KMS-11 (cell line): ENCODE data around the gene BNC2.

Experiments used
- H2AFZ ChIP-seq: fragments of 200-600 bp; sonication (generic); 2 replicates; pipeline ENCODE4 v1.6.1; 2016; ENCODE audit warnings: antibody characterized with exemption, mixed run types, low read depth
- H3K27ac ChIP-seq: fragments of 200-600 bp; sonication (generic); 2 replicates; pipeline ENCODE4 v1.6.1; 2016; ENCODE audit warnings: mild to moderate bottlenecking, mixed run types
- H3K27me3 ChIP-seq: fragments of 200-600 bp; sonication (generic); 2 replicates; pipeline ENCODE4 v1.6.1; 2017; ENCODE audit warnings: mild to moderate bottlenecking, low read depth, mixed run types, moderate library complexity; ENCODE audit not compliant: insufficient read depth
- H3K36me3 ChIP-seq: fragments of 200-600 bp; sonication (generic); 2 replicates; pipeline ENCODE4 v1.6.1; 2017; ENCODE audit warnings: mild to moderate bottlenecking, mixed run types; ENCODE audit not compliant: insufficient read depth
- H3K4me1 ChIP-seq: fragments of 200-600 bp; sonication (generic); 2 replicates; pipeline ENCODE4 v1.6.1; 2016; ENCODE audit warnings: mild to moderate bottlenecking, low read depth, mixed run types; ENCODE audit not compliant: poor library complexity, severe bottlenecking
- H3K4me2 ChIP-seq: fragments of 200-600 bp; sonication (generic); 2 replicates; pipeline ENCODE4 v1.7.0; 2016; ENCODE audit warnings: mild to moderate bottlenecking, mixed run types
- H3K4me3 ChIP-seq: fragments of 200-600 bp; sonication (generic); IDR thresholded peaks from 2 replicates; pipeline ENCODE4 v1.6.1; 2017; ENCODE audit warnings: low read depth, low read length, mixed read lengths; ENCODE audit not compliant: insufficient read depth
- H3K79me2 ChIP-seq: fragments of 200-600 bp; sonication (generic); 2 replicates; pipeline ENCODE4 v1.6.1; 2016; ENCODE audit warnings: low read depth, mixed run types; ENCODE audit not compliant: insufficient read depth
- H3K9ac ChIP-seq: fragments of 200-600 bp; sonication (generic); 2 replicates; pipeline ENCODE4 v1.6.1; 2016; ENCODE audit warnings: mild to moderate bottlenecking, mixed run types
- H4K20me1 ChIP-seq: fragments of 200-600 bp; sonication (generic); 2 replicates; pipeline ENCODE4 v1.6.1; 2016; ENCODE audit warnings: mild to moderate bottlenecking, mixed run types; ENCODE audit not compliant: insufficient read depth
- CTCF ChIP-seq: fragments of 200-600 bp; sonication (generic); conservative IDR thresholded peaks from 2 replicates; pipeline ENCODE4 v1.6.1; 2017; ENCODE audit warnings: low read depth, mild to moderate bottlenecking, antibody characterized with exemption, low read length, moderate library complexity, mixed read lengths

BNC2 gene

DNA sequence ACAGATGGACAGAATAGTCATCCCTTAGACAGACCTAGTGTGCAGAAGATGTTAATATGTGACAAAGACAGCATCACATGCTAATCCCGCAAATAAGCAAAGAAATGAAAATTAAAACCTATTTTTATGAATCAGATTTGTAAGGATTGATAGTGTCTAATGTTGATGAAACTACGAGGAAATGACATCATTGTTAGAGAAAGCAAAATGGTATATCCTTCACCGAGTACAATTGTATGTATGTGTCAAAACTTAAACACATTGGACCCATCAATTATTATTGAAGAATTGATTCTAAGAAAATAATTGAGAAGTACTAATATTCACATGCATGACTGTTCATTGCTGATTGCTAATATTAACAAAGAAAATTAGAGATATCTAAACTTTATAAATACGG lies 493.2 kb downstream of the BNC2 start:
- no peak for TF ChIP-seq CTCF

DNA sequence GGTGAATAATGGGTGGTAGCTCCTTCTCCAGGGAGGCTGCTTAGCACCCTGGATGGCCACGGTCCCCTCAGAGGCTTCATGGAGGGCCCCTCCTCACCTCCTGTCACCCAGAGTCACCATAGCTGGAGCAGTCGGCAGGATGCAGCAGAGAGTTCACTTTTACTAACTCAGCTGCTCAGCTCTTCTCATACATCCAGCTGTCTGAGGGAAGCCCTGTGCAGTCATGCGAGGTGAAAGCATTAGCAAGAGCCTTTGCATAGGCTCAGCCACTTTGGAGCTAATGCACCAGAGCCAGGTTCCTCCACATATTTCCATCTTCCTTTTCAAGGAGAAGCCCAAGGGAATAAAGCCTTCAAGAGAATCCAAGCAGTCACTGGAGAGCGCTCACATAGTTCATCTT lies 499.2 kb downstream of the BNC2 start:
- Histone ChIP-seq H3K36me3 (no peaks in the 10 kb centered on the region), H4K20me1 (no peaks in the 10 kb centered on the region), H3K27ac (no peak overlapping the region), H3K79me2 (no peaks in the 10 kb centered on the region), H3K4me1 (no peaks in the 10 kb centered on the region), H3K4me2 (no peak overlapping the region), H3K4me3 (no peak overlapping the region), H3K9ac (no peak overlapping the region), H3K27me3 (no peaks in the 10 kb centered on the region), H2AFZ (no peak overlapping the region)
- no peak for TF ChIP-seq CTCF

More for the DNA sequence above, 493.2 kb downstream of the BNC2 start:
- Histone ChIP-seq H3K27ac (no peak overlapping the region), H3K9ac (no peak overlapping the region), H3K4me1 (no peaks in the 10 kb centered on the region), H3K4me2 (no peak overlapping the region), H3K27me3 (no peaks in the 10 kb centered on the region), H3K36me3 (no peaks in the 10 kb centered on the region), H3K4me3 (no peak overlapping the region), H3K79me2 (no peaks in the 10 kb centered on the region), H2AFZ (no peak overlapping the region), H4K20me1 (no peaks in the 10 kb centered on the region)

- no peak overlapping the region for H3K9ac ChIP-seq
- no peaks in the 10 kb centered on the region for H3K4me1 ChIP-seq
- no peak overlapping the region for H3K4me2 ChIP-seq
- no peaks in the 10 kb centered on the region for H3K27me3 ChIP-seq
- H3K79me2 ChIP-seq, result no peaks in the 10 kb centered on the region
- H2AFZ ChIP-seq, result no peak overlapping the region
- TF ChIP-seq CTCF, result no peak
- no peaks in the 10 kb centered on the region for H3K36me3 ChIP-seq
- no peak overlapping the region for H3K4me3 ChIP-seq
- no peaks in the 10 kb centered on the region for H4K20me1 ChIP-seq
- H3K27ac ChIP-seq, result no peak overlapping the region
Measured at GRCh38 chr9:16370647-16371046, 499.8 kb downstream of the BNC2 start.

DNA sequence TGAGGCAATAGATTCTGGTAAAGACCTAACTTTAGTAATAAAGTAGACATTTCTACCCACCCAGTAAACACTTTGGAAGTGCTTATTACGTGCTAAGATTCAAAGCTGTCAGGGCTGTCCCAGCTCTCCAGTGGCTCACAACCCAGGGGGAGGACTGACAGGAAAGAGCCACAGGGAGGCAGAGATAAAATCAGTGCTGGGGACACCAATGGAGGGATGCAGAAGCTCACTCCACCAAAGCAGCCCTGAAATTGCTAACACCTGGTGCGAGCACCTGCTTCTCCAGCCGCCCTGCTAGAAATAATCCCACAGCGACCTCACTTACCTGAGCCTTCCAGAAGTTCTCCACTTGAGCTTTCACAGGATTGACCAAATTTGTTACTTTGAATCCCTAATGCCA lies 501.0 kb downstream of the BNC2 start:
- Histone ChIP-seq H3K27ac (no peak overlapping the region), H3K9ac (no peak overlapping the region), H2AFZ (no peak overlapping the region), H3K4me2 (no peak overlapping the region), H4K20me1 (no peaks in the 10 kb centered on the region), H3K36me3 (no peaks in the 10 kb centered on the region), H3K4me1 (no peaks in the 10 kb centered on the region), H3K27me3 (no peaks in the 10 kb centered on the region), H3K4me3 (no peak overlapping the region), H3K79me2 (no peaks in the 10 kb centered on the region)
- TF ChIP-seq CTCF, result no peak
